ENCODE data around the gene SCYGR7. TPM values are rescaled to one million over a fixed set of nuclear protein-coding genes. Genes with fewer than 3 reads are reported as not detected.

Gene SCYGR7
- total and polyA plus RNA-seq, 9 of the 15 experiments (the other 6 are each of a cell fraction or from before 2014, with no cell fraction given) = not detected

- no peaks in the 10 kb centered on the region for H3K9me1 ChIP-seq (ENCODE audit: control insufficient read depth, insufficient read depth, low read length)
- H4K20me1 ChIP-seq (replicated peaks; ENCODE audit: control insufficient read depth, insufficient read depth, low read length) = no peaks in the 10 kb centered on the region
- POLR2A ChIA-PET = no interaction called here
- 0% methylated on average over 1 of the region's 1 CpG for WGBS (ENCODE audit: insufficient coverage, low coverage, missing lambda C conversion rate)
- peaks cover 0 to 6% of the 10 kb centered on the region in 2 experiments; a peak in 1 of 5 replicates for H3K4me1 ChIP-seq (replicated peaks in 1 of 2; ENCODE audit: control insufficient read depth in 2 of 2, insufficient read depth in 2 of 2, low read length in 2 of 2)
- H3K4me2 ChIP-seq (ENCODE audit: insufficient read depth, low read length) = no peak overlapping the region
- H3K27ac ChIP-seq (ENCODE audit: extremely low read depth, low read depth, low read length) = no peak overlapping the region
- H3K36me3 ChIP-seq (ENCODE audit: control insufficient read depth, insufficient read depth, low read length) = no peaks in the 10 kb centered on the region
- no TSS peak for BruUV-seq (replicated peaks)
- H3K27me3 ChIP-seq (ENCODE audit: control insufficient read depth in 2 of 2, insufficient read depth in 2 of 2, low read length in 2 of 2) = peaks cover 2 to 19% of the 10 kb centered on the region in 2 experiments; a peak in 3 of 5 replicates
- H3K9ac ChIP-seq (ENCODE audit: insufficient read depth in 1 of 2, low read depth in 2 of 2, low read length in 2 of 2) = no peak overlapping the region
- H2AFZ ChIP-seq (ENCODE audit: low read depth, low read length) = no peak overlapping the region
- intact Hi-C loops (cut with micrococcal nuclease) = no loop called here
- in situ Hi-C loops (cut with MboI) = no loop called here
- CTCF ChIA-PET (ENCODE audit: low intra/inter-chr PET ratio) = no interaction called here
- no peak for DNase-seq (ENCODE audit: extremely low read depth in 1 of 4, low spot score in 3 of 4)
- FAIRE-seq = no peak
- H3K79me2 ChIP-seq (ENCODE audit: control insufficient read depth, insufficient read depth, low read length) = no peaks in the 10 kb centered on the region
- no peaks in the 10 kb centered on the region for H3K9me3 ChIP-seq (replicated peaks; ENCODE audit: control insufficient read depth, insufficient read depth, low read depth, low read length)
- no peak overlapping the region for H3K4me3 ChIP-seq
- no peak for ATAC-seq
- no peak for TF ChIP-seq ZNF668 (CRISPR knock-in tag; IDR thresholded peaks at IDR 0.05)
- no peak for TF ChIP-seq BRD9 (IDR thresholded peaks at IDR 0.05; ENCODE audit: low read depth, partially characterized antibody)
- TF ChIP-seq ETV1 (tag; conservative IDR thresholded peaks at IDR 0.05; ENCODE audit: low read depth) = no peak
- TF ChIP-seq SETDB1 (IDR thresholded peaks at IDR 0.05; ENCODE audit: low read length) = no peak
- TF ChIP-seq BDP1 (IDR thresholded peaks at IDR 0.05; ENCODE audit: insufficient read depth, insufficient read length) = no peak
- TF ChIP-seq ZNF175 (CRISPR knock-in tag; IDR thresholded peaks at IDR 0.05; ENCODE audit: low read depth) = no peak
- no peak for TF ChIP-seq ZMIZ1 (IDR thresholded peaks at IDR 0.05; ENCODE audit: low read depth in 2 of 2, low read length in 2 of 2)
- TF ChIP-seq, protein P1, sequence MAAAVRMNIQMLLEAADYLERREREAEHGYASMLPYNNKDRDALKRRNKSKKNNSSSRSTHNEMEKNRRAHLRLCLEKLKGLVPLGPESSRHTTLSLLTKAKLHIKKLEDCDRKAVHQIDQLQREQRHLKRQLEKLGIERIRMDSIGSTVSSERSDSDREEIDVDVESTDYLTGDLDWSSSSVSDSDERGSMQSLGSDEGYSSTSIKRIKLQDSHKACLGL (CRISPR knock-in tag; IDR thresholded peaks at IDR 0.05; ENCODE audit: borderline replicate concordance, poor library complexity, severe bottlenecking) = no peak
- TF ChIP-seq HMGN3 (IDR thresholded peaks at IDR 0.05; ENCODE audit: borderline replicate concordance, extremely low read depth, insufficient read length, low read depth, low read length) = no peak
- TF ChIP-seq ZFX (CRISPR knock-in tag; IDR thresholded peaks at IDR 0.05) = no peak
- TF ChIP-seq ATF7 (IDR thresholded peaks at IDR 0.05) = no peak
- no peak for TF ChIP-seq ZNF766 (CRISPR knock-in tag; conservative IDR thresholded peaks at IDR 0.05)
- TF ChIP-seq ZNF174 (CRISPR knock-in tag; IDR thresholded peaks at IDR 0.05) = no peak
- TF ChIP-seq, protein P2, sequence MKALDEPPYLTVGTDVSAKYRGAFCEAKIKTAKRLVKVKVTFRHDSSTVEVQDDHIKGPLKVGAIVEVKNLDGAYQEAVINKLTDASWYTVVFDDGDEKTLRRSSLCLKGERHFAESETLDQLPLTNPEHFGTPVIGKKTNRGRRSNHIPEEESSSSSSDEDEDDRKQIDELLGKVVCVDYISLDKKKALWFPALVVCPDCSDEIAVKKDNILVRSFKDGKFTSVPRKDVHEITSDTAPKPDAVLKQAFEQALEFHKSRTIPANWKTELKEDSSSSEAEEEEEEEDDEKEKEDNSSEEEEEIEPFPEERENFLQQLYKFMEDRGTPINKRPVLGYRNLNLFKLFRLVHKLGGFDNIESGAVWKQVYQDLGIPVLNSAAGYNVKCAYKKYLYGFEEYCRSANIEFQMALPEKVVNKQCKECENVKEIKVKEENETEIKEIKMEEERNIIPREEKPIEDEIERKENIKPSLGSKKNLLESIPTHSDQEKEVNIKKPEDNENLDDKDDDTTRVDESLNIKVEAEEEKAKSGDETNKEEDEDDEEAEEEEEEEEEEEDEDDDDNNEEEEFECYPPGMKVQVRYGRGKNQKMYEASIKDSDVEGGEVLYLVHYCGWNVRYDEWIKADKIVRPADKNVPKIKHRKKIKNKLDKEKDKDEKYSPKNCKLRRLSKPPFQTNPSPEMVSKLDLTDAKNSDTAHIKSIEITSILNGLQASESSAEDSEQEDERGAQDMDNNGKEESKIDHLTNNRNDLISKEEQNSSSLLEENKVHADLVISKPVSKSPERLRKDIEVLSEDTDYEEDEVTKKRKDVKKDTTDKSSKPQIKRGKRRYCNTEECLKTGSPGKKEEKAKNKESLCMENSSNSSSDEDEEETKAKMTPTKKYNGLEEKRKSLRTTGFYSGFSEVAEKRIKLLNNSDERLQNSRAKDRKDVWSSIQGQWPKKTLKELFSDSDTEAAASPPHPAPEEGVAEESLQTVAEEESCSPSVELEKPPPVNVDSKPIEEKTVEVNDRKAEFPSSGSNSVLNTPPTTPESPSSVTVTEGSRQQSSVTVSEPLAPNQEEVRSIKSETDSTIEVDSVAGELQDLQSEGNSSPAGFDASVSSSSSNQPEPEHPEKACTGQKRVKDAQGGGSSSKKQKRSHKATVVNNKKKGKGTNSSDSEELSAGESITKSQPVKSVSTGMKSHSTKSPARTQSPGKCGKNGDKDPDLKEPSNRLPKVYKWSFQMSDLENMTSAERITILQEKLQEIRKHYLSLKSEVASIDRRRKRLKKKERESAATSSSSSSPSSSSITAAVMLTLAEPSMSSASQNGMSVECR (CRISPR knock-in tag; IDR thresholded peaks at IDR 0.05) = no peak
These were observed 14.8 kb upstream of the SCYGR7 start for GRCh38 chr2:227713291-227713690.
